Cerebellar nuclear complex (tissue), 1 donor: Measurements from ENCODE around the gene TNRC6C.
"Not testable (repeated sequence)": the region's sequence is repeated elsewhere in the genome, so short reads cannot be mapped to it uniquely, and the experiment has no call there.

ENCODE experiments used
- DNase-seq, 2 experiments: peaks; one replicate each; lab custom pipeline; 2025; lab: John Stamatoyannopoulos, UW

The TNRC6C gene

DNA sequence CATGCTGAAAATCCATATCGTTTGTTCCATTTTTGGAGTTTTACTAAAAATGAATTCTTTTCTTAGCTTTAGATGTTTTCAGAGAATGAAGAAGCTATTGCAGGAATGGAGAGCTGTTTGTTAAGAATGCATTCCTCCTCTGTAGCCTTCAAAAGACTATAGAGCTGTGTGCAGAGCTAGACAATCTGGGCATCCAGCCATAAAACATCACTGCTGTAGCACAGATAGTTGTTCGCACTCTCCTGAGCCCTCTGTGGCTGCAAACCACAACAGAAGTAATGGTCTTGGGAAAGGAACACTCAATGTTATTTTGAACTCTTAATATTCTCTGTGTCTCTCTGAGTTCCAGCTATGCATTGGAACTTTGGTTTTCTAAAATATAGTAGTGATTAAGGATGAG lies 4.9 kb downstream of the TNRC6C start:
- DNase-seq, result no peak

GRCh38 chr17:77965352-77965751 lies 6.8 kb downstream of the TNRC6C start:
- no peak for DNase-seq

DNA sequence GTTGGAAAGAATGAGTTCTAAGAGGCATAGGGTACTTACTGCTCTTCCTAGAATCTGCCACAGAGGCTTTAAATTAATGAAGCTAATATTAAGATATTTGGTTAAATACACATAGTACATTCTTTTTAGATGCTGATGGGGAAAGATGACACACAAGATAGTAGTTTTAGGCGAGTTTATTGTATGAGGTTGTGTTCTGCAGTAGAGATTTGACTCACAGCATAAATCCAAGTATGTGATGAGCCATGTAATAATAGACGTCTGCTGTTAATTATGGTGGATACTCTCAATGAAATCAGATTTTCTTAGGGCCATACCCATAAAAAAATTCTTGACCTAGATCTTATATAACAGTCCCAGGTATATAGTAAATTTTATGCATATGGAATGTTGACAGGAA lies 8.0 kb downstream of the TNRC6C start:
- DNase-seq, result no peak

GRCh38 chr17:77968788-77969187 lies 10.3 kb downstream of the TNRC6C start:
- no peak for DNase-seq

GRCh38 chr17:77972271-77972670 lies 13.8 kb downstream of the TNRC6C start:
- not testable (repeated sequence) for DNase-seq

GRCh38 chr17:77973953-77974352 lies 15.4 kb downstream of the TNRC6C start:
- DNase-seq, result no peak

GRCh38 chr17:77974396-77974795 lies 15.9 kb downstream of the TNRC6C start:
- no peak for DNase-seq

GRCh38 chr17:77982430-77982829 lies 23.9 kb downstream of the TNRC6C start:
- DNase-seq, result not testable (repeated sequence)

GRCh38 chr17:77990301-77990700 lies 31.8 kb downstream of the TNRC6C start:
- DNase-seq, result no peak

- DNase-seq, result not testable (repeated sequence)
Observed at GRCh38 chr17:77993735-77994134, 35.2 kb downstream of the TNRC6C start.

DNA sequence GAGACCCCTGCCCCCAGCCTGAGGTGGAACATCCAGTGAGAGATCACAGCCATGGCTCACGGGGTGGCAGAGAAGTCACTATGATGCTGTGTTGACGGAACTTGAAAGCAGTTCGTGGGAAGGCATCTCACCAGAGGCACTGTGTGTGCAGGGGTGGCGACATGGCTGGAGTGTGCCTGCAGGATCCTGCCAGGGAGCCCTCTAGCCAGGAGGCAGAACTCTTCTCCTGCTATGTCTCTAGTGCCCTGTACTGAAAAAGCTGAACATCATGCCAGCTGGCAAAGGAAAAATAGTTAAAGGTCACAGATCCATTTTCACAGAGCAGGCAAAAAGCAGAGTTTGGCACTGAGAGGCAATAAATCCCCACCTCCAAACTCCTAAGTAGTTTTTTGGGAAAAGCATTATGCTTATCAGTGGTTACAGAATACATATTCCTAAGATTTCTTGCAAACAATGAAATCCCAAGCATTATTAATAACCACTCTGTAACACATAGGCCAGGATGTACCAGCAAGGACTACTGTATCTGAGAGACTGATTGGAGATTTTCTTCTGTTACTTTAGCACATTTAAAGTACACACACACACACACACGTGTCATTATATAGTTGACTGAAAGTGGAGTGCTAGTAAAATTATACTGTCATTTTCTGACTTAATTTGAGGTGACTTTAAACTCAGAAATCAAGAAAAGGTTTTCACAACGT lies 36.8 kb downstream of the TNRC6C start:
- peak in 1 of 2 experiments; percentile 21 for DNase-seq

GRCh38 chr17:77996256-77996655 lies 37.8 kb downstream of the TNRC6C start:
- no peak for DNase-seq

- DNase-seq, result no peak
Observed at GRCh38 chr17:77999413-78000173, 41.1 kb downstream of the TNRC6C start.

GRCh38 chr17:78000341-78000740 lies 41.8 kb downstream of the TNRC6C start:
- no peak for DNase-seq

GRCh38 chr17:78001182-78001581 lies 42.7 kb downstream of the TNRC6C start:
- DNase-seq, result no peak

GRCh38 chr17:78001612-78002011 lies 43.1 kb downstream of the TNRC6C start:
- DNase-seq, result no peak

GRCh38 chr17:78002166-78002565 lies 43.7 kb downstream of the TNRC6C start:
- no peak for DNase-seq

DNA sequence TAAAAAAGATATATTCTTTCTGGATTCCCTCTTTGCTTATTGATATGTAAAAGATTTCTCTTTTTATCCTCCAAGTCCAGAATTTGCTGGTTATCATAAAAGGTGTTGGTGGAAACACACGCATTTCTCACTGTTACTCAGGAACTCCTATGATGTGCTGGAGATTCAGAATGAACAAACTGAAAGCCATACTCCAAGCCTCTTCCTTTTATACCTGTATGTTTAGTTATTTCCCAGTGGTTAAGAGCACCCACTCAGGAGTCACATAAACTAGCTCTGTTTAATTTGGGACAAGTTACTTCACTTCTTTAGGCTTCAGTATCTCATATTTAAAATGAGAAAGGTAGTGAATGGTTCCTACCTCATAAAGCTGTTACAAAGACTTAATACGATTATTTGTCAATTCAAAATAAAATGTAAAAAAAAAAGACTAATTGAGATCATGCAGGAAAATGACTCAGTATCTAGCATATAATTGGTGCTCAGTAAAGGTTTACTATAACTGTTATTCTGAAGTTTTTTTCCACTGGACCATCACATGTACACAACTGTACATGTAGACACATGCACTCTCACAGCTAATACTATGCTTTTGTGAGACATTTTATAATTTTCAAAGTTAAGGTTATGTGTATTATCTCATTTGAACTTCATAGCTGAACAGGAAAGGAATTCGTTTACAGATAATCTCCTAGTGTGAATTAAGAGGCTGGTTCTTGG lies 47.1 kb downstream of the TNRC6C start:
- no peak for DNase-seq

DNA sequence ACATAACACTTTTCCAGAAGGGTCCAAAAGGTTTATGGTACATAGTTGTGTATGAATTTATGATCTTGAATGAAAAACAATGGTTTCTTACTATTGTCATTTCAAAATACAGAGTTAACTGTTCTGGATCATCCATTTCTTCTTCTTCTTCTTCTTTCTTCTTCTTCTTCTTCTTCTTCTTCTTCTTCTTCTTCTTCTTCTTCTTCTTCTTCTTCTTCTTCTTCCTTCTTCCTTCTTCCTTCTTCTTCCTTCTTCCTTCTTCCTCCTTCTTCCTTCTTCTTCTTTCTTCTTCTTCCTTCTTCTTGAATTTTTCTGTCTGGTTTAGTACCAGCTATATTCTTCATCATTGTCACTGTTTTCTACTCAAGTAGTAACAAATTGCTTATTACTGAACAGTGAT lies 47.8 kb downstream of the TNRC6C start:
- no peak for DNase-seq

DNA sequence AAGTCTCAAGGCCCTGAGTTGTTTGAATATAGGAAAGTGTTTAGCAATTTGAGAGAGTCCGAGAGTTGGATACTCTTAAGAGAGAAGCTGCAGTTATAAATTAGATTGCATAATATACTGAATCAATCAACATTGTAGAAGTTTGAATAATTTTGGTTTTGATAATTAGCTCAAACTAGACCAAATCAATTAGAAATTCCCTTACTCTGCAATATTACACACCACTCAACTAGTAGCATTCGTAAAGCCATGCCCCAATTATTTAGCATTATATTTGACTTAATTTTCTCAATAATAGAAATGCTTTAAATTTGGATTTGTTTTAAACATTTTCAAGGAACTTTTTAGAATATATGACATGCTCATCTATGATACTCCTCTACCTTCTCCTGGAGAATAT lies 49.1 kb downstream of the TNRC6C start:
- no peak for DNase-seq

DNA sequence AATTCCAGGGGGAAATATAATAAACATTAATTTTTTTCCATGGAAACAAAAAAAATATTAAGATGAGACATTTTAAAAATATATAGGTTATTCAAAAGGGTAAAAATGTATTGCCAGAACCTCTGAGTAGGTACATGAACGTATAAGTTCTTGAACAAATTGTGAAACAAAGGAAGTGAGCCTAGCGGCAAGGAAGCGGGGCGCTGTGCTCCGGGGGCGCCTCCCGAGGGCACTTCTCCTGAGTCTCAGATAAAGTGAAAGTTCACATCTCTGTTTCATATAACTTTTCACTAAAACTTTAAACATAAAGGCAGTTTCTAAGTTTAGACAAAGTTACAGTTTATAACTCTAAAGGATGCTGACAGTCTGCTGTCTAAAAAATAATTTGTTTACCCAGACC lies 52.3 kb downstream of the TNRC6C start:
- DNase-seq, result no peak

GRCh38 chr17:78012428-78012827 lies 53.9 kb downstream of the TNRC6C start:
- no peak for DNase-seq
